ENCODE measurements around the gene NDUFS2.

NDUFS2 gene

DNA sequence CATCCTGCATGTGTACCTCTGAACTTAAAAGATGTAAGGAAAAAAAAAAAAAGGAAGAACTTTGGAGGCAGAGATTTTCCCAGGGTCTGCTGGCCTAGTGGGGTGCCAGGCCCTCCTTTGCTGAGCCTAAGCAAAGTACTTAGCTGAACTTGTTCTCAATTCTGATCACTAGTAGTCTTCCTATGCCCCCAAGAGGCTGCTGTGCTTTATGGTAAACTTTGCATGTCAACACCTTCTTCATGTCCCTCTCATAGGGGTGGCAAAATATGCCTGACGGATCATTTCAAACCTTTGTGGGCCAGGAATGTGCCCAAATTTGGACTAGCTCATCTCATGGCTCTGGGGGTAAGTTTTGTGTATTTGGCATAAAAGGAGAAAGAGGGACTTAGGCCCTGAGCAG is 44.3 kb upstream of the NDUFS2 start:
- Histone ChIP-seq H3K27ac (ENCODE audit: low read depth, low read length, poor library complexity, severe bottlenecking) (no peak overlapping the region), H3K27me3 (ENCODE audit: insufficient read depth, low read length) (no peaks in the 10 kb centered on the region), H3F3A (ENCODE audit: insufficient read depth, low read length) (peaks cover 4% of the 10 kb centered on the region; the same call in 1 of the 2 replicates), H3K9me3 (ENCODE audit: low read length) (no peaks in the 10 kb centered on the region), H3K9me2 (ENCODE audit: low read depth, low read length) (no peaks in the 10 kb centered on the region), H3K79me2 (ENCODE audit: insufficient read depth, low read length) (no peaks in the 10 kb centered on the region), H4K20me1 (ENCODE audit: insufficient read depth, low read length) (no peaks in the 10 kb centered on the region), H3K4me2 (ENCODE audit: low read length) (no peak overlapping the region), H3K4me3 (ENCODE audit: low read depth, low read length, poor library complexity, severe bottlenecking) (no peak overlapping the region), H3K4me1 (ENCODE audit: insufficient read depth, low read length, severe bottlenecking) (peaks cover 44% of the 10 kb centered on the region), H3K36me3 (ENCODE audit: insufficient read depth, low read length) (peaks cover 32% of the 10 kb centered on the region; the same call in 1 of the 2 replicates), H3K9ac (ENCODE audit: low read length) (no peak overlapping the region), H2AFZ (ENCODE audit: low read length) (no peak overlapping the region)
- TF ChIP-seq, protein P1, sequence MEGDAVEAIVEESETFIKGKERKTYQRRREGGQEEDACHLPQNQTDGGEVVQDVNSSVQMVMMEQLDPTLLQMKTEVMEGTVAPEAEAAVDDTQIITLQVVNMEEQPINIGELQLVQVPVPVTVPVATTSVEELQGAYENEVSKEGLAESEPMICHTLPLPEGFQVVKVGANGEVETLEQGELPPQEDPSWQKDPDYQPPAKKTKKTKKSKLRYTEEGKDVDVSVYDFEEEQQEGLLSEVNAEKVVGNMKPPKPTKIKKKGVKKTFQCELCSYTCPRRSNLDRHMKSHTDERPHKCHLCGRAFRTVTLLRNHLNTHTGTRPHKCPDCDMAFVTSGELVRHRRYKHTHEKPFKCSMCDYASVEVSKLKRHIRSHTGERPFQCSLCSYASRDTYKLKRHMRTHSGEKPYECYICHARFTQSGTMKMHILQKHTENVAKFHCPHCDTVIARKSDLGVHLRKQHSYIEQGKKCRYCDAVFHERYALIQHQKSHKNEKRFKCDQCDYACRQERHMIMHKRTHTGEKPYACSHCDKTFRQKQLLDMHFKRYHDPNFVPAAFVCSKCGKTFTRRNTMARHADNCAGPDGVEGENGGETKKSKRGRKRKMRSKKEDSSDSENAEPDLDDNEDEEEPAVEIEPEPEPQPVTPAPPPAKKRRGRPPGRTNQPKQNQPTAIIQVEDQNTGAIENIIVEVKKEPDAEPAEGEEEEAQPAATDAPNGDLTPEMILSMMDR (IDR thresholded peaks at IDR 0.05; ENCODE audit: low read length): no peak
- no peak for TF ChIP-seq EZH2 (IDR thresholded peaks at IDR 0.05; ENCODE audit: borderline replicate concordance, low read length)

DNA sequence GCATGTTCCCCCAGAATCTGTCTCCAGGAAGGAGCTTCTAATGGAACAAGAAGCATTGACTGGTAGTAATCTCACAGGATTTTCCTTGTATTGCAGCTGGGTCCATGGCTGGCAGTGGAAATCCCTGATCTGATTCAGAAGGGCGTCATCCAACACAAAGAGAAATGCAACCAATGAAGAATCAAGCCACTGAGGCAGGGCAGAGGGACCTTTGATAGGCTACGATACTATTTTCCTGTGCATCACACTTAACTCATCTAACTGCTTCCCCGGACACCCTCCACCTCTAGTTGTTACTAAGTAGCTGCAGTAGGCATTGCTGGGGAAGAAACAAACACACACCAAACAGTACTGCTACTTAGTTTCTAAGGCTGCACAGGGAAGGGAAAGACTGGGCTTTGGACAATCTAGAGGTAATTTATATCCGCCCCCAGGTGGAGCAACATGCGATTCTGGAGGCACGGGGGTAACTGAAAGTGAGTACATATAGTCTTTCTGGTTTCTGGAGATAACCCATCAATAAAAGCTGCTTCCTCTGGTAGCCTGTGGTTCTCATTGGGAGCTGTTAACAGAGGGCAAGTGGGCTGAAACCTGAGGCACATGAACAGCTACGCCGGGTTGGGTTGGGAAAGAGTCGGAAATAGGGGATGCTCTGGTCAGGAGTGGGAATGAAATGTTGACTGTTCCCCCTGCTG is 43.7 kb upstream of the NDUFS2 start:
- H3K4me2 ChIP-seq (ENCODE audit: low read length): peak overlapping the region; percentile 87
- no peaks in the 10 kb centered on the region for H4K20me1 ChIP-seq (ENCODE audit: insufficient read depth, low read length)
- H3K79me2 ChIP-seq (ENCODE audit: insufficient read depth, low read length): no peaks in the 10 kb centered on the region
- H3K9me2 ChIP-seq (ENCODE audit: low read depth, low read length): no peaks in the 10 kb centered on the region
- no peak overlapping the region for H2AFZ ChIP-seq (ENCODE audit: low read length)
- H3F3A ChIP-seq (ENCODE audit: insufficient read depth, low read length): peaks cover 4% of the 10 kb centered on the region; the same call in 1 of the 2 replicates
- TF ChIP-seq, protein P1 (IDR thresholded peaks at IDR 0.05; ENCODE audit: low read length): no peak
- TF ChIP-seq EZH2 (IDR thresholded peaks at IDR 0.05; ENCODE audit: borderline replicate concordance, low read length): no peak
- peak overlapping the region; percentile 89 for H3K4me3 ChIP-seq (ENCODE audit: low read depth, low read length, poor library complexity, severe bottlenecking)
- peaks cover 39% of the 10 kb centered on the region for H3K4me1 ChIP-seq (ENCODE audit: insufficient read depth, low read length, severe bottlenecking)
- H3K27ac ChIP-seq (ENCODE audit: low read depth, low read length, poor library complexity, severe bottlenecking): no peak overlapping the region
- peaks cover 38% of the 10 kb centered on the region; the same call in 1 of the 2 replicates for H3K36me3 ChIP-seq (ENCODE audit: insufficient read depth, low read length)
- no peaks in the 10 kb centered on the region for H3K27me3 ChIP-seq (ENCODE audit: insufficient read depth, low read length)
- H3K9me3 ChIP-seq (ENCODE audit: low read length): no peaks in the 10 kb centered on the region
- peak overlapping the region; percentile 90; the same call in 1 of the 2 replicates for H3K9ac ChIP-seq (ENCODE audit: low read length)

DNA sequence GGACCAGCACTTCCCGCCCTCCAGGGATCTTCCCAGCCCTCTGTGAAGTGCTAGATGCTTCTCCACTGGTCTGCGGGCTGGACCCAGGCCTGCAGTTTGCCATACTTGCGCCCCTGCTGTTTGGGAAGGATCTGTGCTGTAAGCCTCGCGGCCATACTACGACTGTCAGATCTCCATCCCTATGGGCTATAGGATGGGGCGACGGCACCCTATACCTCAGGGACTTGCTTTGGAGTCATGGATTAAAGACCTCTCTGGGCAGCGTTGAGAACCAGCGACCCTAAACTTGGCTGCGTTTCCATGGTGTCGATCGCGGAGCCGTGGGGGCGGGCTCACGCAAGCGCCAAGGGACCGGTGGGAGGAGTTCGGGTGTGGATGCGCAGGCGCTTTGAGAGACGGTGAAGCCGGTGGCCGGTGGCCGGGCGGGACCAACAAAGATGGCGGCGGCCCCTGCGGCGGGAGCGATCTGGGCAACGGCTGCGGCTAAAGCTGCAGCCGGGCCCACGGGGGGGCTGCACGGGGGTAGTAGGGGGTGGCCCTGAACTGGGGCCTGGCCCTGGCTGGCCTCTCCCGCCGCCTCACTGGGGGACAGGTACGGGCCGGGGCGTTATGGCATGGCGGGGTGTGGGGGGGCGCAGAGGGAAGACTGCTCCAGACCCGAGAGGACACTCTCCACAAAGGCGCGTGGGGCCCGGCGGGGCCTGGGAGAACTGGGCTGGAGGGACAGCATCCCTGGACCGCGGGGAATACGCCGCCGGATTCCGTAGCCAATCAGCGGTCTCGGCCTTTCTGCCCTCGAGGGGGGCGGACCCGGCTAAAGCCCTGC is 42.9 kb upstream of the NDUFS2 start, which contains the start of gene USP21:
USP21 (plus strand) TSS at position 414 of the 826 bp plus-strand sequence. CDS start 1,141 bp downstream, outside the sequence.
- Histone ChIP-seq H3F3A (ENCODE audit: insufficient read depth, low read length) (peaks cover 4% of the 10 kb centered on the region; the same call in 1 of the 2 replicates), H2AFZ (ENCODE audit: low read length) (no peak within 1 kb of the TSS), H3K4me1 (ENCODE audit: insufficient read depth, low read length, severe bottlenecking) (peaks cover 39% of the 10 kb centered on the region), H3K9me3 (ENCODE audit: low read length) (no peaks in the 10 kb centered on the region), H3K79me2 (ENCODE audit: insufficient read depth, low read length) (no peaks in the 10 kb centered on the region), H3K4me2 (ENCODE audit: low read length) (peak within 1 kb of the TSS; percentile 87), H4K20me1 (ENCODE audit: insufficient read depth, low read length) (no peaks in the 10 kb centered on the region), H3K27me3 (ENCODE audit: insufficient read depth, low read length) (no peaks in the 10 kb centered on the region), H3K36me3 (ENCODE audit: insufficient read depth, low read length) (peaks cover 43% of the 10 kb centered on the region; the same call in 1 of the 2 replicates), H3K27ac (ENCODE audit: low read depth, low read length, poor library complexity, severe bottlenecking) (no peak within 1 kb of the TSS), H3K4me3 (ENCODE audit: low read depth, low read length, poor library complexity, severe bottlenecking) (peak within 1 kb of the TSS; percentile 89), H3K9ac (ENCODE audit: low read length) (peak within 1 kb of the TSS; percentile 90), H3K9me2 (ENCODE audit: low read depth, low read length) (no peaks in the 10 kb centered on the region)
- TF ChIP-seq, protein P1 (IDR thresholded peaks at IDR 0.05; ENCODE audit: low read length): peak; percentile 47; the same call in 1 of the 2 replicates
- no peak for TF ChIP-seq EZH2 (IDR thresholded peaks at IDR 0.05; ENCODE audit: borderline replicate concordance, low read length)
